ENCODE data around the gene ADAMTSL5. TPM values are rescaled to one million over a fixed set of nuclear protein-coding genes. Genes with fewer than 3 reads are reported as not detected.
A peak's percentile ranks its signal among the peaks of the same experiment; 100 is the strongest.

The ADAMTSL5 gene
- total RNA-seq, 2 donors from 2014 or later = 14.5 to 27.2 TPM

DNA sequence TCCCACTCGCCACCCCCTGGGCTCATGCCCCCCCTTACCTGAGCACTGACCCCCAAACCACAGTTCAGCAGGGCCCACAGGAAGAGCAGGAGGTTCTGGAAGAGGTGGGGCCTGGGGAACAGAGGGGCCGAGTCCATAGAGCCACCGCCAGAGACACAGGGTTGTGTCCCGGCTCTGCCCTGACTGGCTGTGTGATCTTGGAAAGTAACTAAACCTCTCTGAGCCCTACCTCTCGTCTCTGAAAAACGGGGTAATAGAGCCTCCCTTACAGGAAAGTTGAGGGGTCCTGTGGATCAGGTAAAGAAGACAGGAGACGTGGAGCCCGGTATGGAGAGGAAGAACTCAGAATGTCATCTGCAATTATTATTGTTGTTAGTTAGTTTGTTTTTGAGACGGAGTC, 2.0 kb downstream of the ADAMTSL5 start:
- no peak for TF ChIP-seq CTCF (IDR thresholded peaks at IDR 0.05)
- Histone ChIP-seq H3K9me3 (no peaks in the 10 kb centered on the region), H3K27me3 (no peaks in the 10 kb centered on the region), H3K36me3 (peaks cover 3% of the 10 kb centered on the region), H3K4me1 (peaks cover 0 to 22% of the 10 kb centered on the region in 2 donors), H3K27ac (no peak overlapping the region), H3K4me3 (no peak overlapping the region)
- no peak for DNase-seq (ENCODE audit: low spot score)

DNA sequence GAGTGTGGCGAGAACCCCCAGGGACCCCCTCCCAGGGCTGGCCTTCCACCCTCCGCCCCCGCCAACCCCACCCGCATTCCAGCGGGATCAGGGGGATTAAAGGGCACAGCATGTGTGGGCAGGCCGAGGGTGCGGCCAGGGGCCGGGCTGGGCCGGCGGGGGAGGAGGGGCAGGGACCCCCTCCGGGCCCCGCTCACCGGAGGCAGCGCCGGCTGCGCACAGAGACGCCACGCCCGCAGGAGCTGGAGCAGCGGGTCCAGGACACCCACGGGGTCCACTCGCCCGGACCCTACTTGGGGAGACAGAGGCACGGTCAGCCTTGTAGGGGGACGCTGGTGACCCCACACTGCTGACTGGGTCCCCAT, 2.4 kb downstream of the ADAMTSL5 start:
- Histone ChIP-seq H3K36me3 (peaks cover 7% of the 10 kb centered on the region), H3K27me3 (no peaks in the 10 kb centered on the region), H3K27ac (no peak overlapping the region), H3K4me3 (no peak overlapping the region), H3K9me3 (no peaks in the 10 kb centered on the region), H3K4me1 (peaks cover 0 to 22% of the 10 kb centered on the region in 2 donors)
- DNase-seq (ENCODE audit: low spot score) = no peak
- TF ChIP-seq CTCF (IDR thresholded peaks at IDR 0.05) = no peak

DNA sequence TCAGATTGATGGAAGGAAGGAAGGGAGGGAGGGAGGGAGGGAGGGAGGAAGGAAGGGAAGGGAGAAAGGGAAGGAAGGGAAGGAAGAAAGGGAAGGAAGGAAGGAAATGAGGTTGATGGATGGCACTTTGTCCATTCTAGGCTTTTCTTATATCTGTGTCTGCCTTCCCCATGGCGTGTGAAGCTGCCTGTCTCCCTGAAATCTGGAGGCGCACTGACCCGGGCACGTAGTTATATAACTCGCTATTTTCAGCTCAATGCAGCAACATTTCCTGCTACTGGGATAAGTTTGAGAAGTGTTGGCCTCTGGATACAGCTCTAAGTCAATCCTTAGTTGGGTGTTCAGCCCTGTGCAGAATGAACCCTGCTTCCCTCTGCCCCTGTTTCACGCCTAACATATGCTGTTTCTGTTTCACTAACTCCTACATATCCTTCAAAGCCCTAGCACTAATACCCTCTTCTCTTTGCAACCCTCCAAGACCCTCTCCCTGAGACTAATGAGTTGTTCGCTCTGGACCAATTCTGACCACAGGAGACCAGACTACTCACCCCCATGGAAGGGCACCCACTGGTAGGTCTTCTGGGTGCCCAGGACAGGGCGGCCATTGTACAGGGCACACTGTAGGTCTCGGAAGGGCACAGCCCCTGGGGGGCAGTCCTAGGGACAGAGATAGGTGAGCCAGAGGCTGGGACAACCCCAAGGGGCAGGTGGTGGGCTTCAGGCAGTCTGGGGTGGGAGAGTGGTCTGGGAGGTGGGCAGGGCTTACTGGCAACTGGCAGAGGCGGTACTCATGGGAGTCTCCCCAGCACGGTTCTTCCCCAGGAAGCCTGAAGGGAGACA, 3.0 kb downstream of the ADAMTSL5 start:
- H3K27me3 ChIP-seq = no peaks in the 10 kb centered on the region
- DNase-seq (ENCODE audit: low spot score) = no peak
- H3K9me3 ChIP-seq = no peaks in the 10 kb centered on the region
- no peak overlapping the region for H3K27ac ChIP-seq
- TF ChIP-seq CTCF (IDR thresholded peaks at IDR 0.05) = no peak
- H3K4me1 ChIP-seq = peaks cover 0 to 22% of the 10 kb centered on the region in 2 donors
- no peak overlapping the region for H3K4me3 ChIP-seq
- H3K36me3 ChIP-seq = peaks cover 11% of the 10 kb centered on the region

GRCh38 chr19:1508507-1508856, 4.3 kb downstream of the ADAMTSL5 start:
- Histone ChIP-seq H3K4me3 (peak overlapping the region; percentile 16 to 44), H3K9me3 (no peaks in the 10 kb centered on the region), H3K36me3 (peaks cover 11% of the 10 kb centered on the region), H3K4me1 (peaks cover 0 to 22% of the 10 kb centered on the region in 2 donors), H3K27me3 (no peaks in the 10 kb centered on the region), H3K27ac (peak overlapping the region; percentile 83 to 92)
- DNase-seq (ENCODE audit: low spot score) = no peak
- TF ChIP-seq CTCF (IDR thresholded peaks at IDR 0.05) = no peak

GRCh38 chr19:1507763-1508506, 4.9 kb downstream of the ADAMTSL5 start:
- Histone ChIP-seq H3K9me3 (no peaks in the 10 kb centered on the region), H3K4me1 (peaks cover 0 to 23% of the 10 kb centered on the region in 2 donors), H3K27me3 (no peaks in the 10 kb centered on the region), H3K4me3 (peak overlapping the region; percentile 16 to 44), H3K36me3 (peaks cover 11% of the 10 kb centered on the region), H3K27ac (peak overlapping the region; percentile 83 to 92)
- TF ChIP-seq CTCF (IDR thresholded peaks at IDR 0.05) = no peak
- peak; percentile 96 for DNase-seq (ENCODE audit: low spot score)
